ENCODE results near the gene STIM2.

DNA sequence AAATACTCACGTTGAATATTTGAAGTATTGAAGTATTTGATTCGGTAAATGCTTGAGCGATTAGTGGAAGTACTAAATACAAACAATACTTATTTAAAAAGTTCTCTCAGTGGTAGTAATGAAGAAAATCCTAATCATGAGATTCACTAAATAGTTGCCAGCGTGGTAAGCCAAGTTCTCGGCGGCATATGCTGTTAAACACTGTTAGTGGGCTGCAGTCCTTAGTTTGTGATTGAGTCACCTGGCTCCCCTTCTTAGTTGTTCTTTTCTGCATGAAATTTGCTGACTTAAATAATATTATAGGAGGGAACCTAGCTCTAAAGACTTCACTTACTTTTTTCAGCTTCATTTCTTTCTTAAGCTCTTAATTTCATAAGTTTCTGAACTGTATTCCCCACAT is 51.4 kb downstream of the STIM2 start:
- TF ChIP-seq CTCF (IDR thresholded peaks at IDR 0.05) (no peak), EZH2 (IDR thresholded peaks at IDR 0.05) (no peak)

Data from neural progenitor cell (in vitro differentiated cells).